C4-2B (cell line): ENCODE measurements around the gene BCL2L1.

Source experiments
- H3K27ac ChIP-seq: fragments of 450-650 bp; 2 replicates; pipeline ENCODE4 v1.5.1; 2017
- CTCF ChIP-seq: fragments of 450-650 bp; conservative IDR thresholded peaks from 2 replicates; pipeline ENCODE4 v1.5.1; 2017; ENCODE audit warnings: mild to moderate bottlenecking
- ZFX ChIP-seq: fragments of 450-650 bp; IDR thresholded peaks from 2 replicates; pipeline ENCODE4 v1.6.1; 2017

Gene BCL2L1

GRCh38 chr20:31699801-31700728 is 22.6 kb downstream of the BCL2L1 start:
- TF ChIP-seq ZFX (no peak), CTCF (no peak)
- H3K27ac ChIP-seq = no peak overlapping the region

DNA sequence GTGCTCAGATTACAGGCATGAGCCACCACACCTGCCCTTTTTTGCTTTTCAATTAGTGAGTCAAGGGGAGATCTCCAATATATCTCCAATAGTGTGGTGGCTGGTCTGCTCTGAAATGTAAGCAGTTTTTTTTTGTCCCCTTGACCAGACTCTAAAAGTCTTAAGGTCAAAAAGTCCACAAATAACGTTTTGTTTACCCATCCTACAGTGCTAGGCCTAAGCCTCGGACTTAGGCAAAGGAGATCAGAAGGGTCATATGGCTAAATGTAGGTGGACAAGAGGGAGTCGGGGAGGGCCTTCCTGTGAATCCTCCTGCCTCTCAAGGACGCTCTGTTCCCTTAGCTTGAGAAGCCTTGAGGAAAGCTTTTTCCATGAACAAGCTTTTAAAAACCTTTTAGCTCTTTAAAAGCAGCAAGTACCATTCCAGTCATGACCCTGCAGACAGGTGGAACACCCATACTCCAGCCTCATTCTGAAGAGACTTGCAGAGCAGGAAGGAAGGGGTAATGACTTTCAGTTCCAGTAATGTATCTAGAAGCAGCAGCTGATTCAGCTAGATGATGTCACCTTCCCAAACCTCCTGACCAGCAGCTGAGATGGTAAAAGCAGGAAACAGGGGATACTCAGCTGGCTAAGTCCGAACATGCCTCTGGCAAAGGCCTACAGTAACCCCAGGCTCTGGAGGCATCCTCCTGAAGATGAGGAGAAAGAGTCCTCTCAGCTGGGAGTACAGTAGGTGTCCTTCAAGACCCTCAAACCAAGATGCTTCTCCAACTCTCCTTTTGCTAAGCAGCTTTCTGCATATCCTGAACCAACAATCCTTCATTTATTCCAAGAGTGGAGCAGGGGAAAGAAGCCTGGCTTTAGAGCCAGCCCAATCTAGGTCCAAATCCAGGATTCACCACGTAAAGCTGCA is 23.6 kb downstream of the BCL2L1 start:
- H3K27ac ChIP-seq = no peak overlapping the region; the same call in 1 of the 2 replicates
- TF ChIP-seq ZFX = no peak
- no peak for TF ChIP-seq CTCF

GRCh38 chr20:31698243-31698802 is 24.3 kb downstream of the BCL2L1 start:
- TF ChIP-seq ZFX = no peak
- TF ChIP-seq CTCF = no peak
- H3K27ac ChIP-seq = no peak overlapping the region

- H3K27ac ChIP-seq = no peak overlapping the region
- TF ChIP-seq CTCF = no peak
- no peak for TF ChIP-seq ZFX
Measured at GRCh38 chr20:31695849-31696804, 26.5 kb downstream of the BCL2L1 start.

DNA sequence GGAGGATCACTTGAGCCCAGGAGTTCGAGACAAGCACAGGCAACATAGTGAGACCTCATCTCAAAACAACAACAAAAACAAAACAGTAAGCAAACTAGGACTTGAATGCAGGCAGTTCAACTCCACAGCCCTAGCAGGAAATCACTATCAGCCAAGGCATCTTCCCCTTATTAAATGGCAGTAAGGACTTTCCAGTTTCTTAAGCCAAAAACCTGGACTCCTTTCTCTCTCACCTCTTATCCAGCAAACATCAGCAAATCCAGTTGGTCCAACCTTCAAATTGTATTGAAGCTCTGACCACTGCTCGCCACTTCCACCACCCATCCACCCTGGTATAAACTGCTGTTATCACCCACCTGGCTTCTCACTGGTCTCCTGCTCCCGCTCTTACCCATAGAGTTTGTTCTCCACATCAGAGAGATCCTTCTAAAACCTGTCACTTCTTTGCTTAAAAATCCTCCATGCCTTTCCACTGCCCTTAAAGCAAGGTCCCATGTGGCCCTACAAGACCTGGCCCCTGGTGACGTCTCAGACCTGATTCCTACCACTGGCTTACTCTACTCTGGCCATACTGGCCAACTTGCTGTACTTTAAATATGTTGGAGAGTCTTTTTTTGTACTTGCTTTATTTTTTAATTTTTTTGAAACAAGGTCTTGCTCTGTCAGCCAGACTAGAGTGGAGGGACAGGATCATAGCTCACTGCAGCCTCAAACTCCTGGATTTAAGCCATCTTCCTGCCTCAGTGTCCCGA is 27.6 kb downstream of the BCL2L1 start:
- TF ChIP-seq ZFX (no peak), CTCF (no peak)
- no peak overlapping the region for H3K27ac ChIP-seq

- TF ChIP-seq CTCF (no peak), ZFX (no peak)
- no peak overlapping the region for H3K27ac ChIP-seq
Measured at GRCh38 chr20:31693987-31694661, 28.5 kb downstream of the BCL2L1 start.
